GM23248 (cell line): Measurements from ENCODE around the gene RHNO1.

Experiments
- EZH2 ChIP-seq: fragments of 200-600 bp; sonication (generic); IDR thresholded peaks from 2 replicates; pipeline ENCODE4 v1.6.1; 2018; ENCODE audit warnings: antibody characterized with exemption, mild to moderate bottlenecking; ENCODE audit not compliant: insufficient read depth, poor library complexity, severe bottlenecking
- EZH2phosphoT487 ChIP-seq: fragments of 200-600 bp; sonication (generic); IDR thresholded peaks from 2 replicates; pipeline ENCODE4 v1.6.1; 2018; ENCODE audit warnings: antibody characterized with exemption, moderate library complexity, mild to moderate bottlenecking, low read depth; ENCODE audit not compliant: insufficient read depth

GRCh38 chr12:2857021-2857431 lies 20.0 kb upstream of the RHNO1 start, which contains the start of gene TEX52:
- TF ChIP-seq EZH2phosphoT487 (no peak), EZH2 (no peak)
